GM12892 (cell line): ENCODE data around the gene BARHL1.

ENCODE experiments used
- POLR2A ChIP-seq: IDR thresholded peaks from 2 replicates; pipeline ENCODE4 v1.6.1; 2011; ENCODE audit warnings: low read depth, low read length, control low read depth
- POLR2AphosphoS5 ChIP-seq: IDR thresholded peaks from 2 replicates; pipeline ENCODE4 v1.6.1; 2011; ENCODE audit warnings: low read depth, low read length, control low read depth
- TAF1 ChIP-seq: IDR thresholded peaks from 2 replicates; pipeline ENCODE4 v1.6.1; 2011; ENCODE audit warnings: low read depth, mild to moderate bottlenecking, control low read depth, low read length, borderline replicate concordance

DNA sequence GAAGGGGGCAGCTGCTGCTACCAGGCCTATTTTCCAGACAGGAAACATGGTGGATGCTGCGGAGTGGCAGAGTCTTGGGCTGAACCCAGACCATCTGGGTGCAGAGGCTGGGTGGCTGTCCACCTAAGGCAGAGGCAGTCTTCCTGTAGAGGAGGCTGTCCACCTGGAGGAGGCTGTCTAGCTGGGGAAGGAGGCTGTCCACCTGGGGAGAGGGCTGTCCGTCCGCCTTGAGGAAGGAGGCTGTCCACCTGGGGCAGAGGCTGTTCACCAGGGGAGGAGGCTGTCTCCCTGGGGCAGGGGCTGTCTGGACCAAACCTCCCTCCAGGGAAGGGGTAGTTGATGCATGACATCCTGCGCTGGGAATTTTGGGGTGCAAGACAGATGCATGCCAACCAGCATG lies 39.2 kb upstream of the BARHL1 start:
- TF ChIP-seq POLR2A: no peak
- no peak for TF ChIP-seq POLR2AphosphoS5
- TF ChIP-seq TAF1: no peak
